ENCODE data around the gene PPP1R11.

Gene PPP1R11

GRCh38 chr6:30071081-30071818 lies 4.3 kb downstream of the PPP1R11 start:
- Histone ChIP-seq H3K4ac (ENCODE audit: low read depth in 1 of 2, low read length in 2 of 2) (no peak overlapping the region), H3K4me1 (ENCODE audit: control insufficient read depth, insufficient read depth, low read depth, low read length) (peaks cover 29% of the 10 kb centered on the region), H3K4me2 (ENCODE audit: low read length, poor library complexity, severe bottlenecking) (peak overlapping the region; percentile 44), H3K4me3 (ENCODE audit: insufficient read depth in 1 of 2, low read depth in 1 of 2, low read length in 2 of 2) (peak overlapping the region; percentile 14 to 62), H2AK5ac (ENCODE audit: low read length, severe bottlenecking) (no peak overlapping the region), H3K14ac (ENCODE audit: low read length in 2 of 2) (peak overlapping the region in 1 of 2 experiments; percentile 7), H3K79me1 (replicated peaks; ENCODE audit: low read length, poor library complexity, severe bottlenecking) (peaks cover 11% of the 10 kb centered on the region), H2BK12ac (ENCODE audit: low read length in 2 of 2) (peak overlapping the region in 1 of 2 experiments; percentile 19), H4K91ac (ENCODE audit: low read length) (no peak overlapping the region), H3K18ac (ENCODE audit: low read depth in 1 of 2, low read length in 2 of 2) (peak overlapping the region in 1 of 2 experiments; percentile 35), H3K23ac (ENCODE audit: low read length in 2 of 2) (no peak overlapping the region), H3K36me3 (ENCODE audit: control insufficient read depth in 1 of 2, insufficient read depth in 2 of 2, low read depth in 1 of 2, low read length in 2 of 2) (peaks cover 13 to 17% of the 10 kb centered on the region in 2 experiments), H2BK5ac (ENCODE audit: low read depth, low read length, poor library complexity, severe bottlenecking) (no peak overlapping the region), H3K9me3 (ENCODE audit: control insufficient read depth, low read length) (no peaks in the 10 kb centered on the region), H4K8ac (ENCODE audit: low read length) (peak overlapping the region; percentile 55), H3K27ac (ENCODE audit: low read length, poor library complexity, severe bottlenecking) (no peak overlapping the region), H2BK120ac (ENCODE audit: low read depth, low read length) (no peak overlapping the region), H3K9ac (ENCODE audit: low read length) (no peak overlapping the region), H2AFZ (ENCODE audit: low read depth, low read length) (peak overlapping the region; percentile 10), H3K27me3 (ENCODE audit: control insufficient read depth in 1 of 2, insufficient read depth in 1 of 2, low read length in 2 of 2) (peaks cover 48 to 61% of the 10 kb centered on the region in 2 experiments), H2BK15ac (ENCODE audit: low read depth, poor library complexity, severe bottlenecking) (no peak overlapping the region)
- DNase-seq = peak; percentile 55
- WGBS = 6% methylated on average over 62 of the region's 68 CpGs

- H3K18ac ChIP-seq (ENCODE audit: low read depth in 1 of 2, low read length in 2 of 2) = no peak overlapping the region
- H3K4me1 ChIP-seq (ENCODE audit: control insufficient read depth, insufficient read depth, low read depth, low read length) = peaks cover 29% of the 10 kb centered on the region
- H3K14ac ChIP-seq (ENCODE audit: low read length in 2 of 2) = no peak overlapping the region
- no peak overlapping the region for H2AK5ac ChIP-seq (ENCODE audit: low read length, severe bottlenecking)
- peaks cover 11% of the 10 kb centered on the region for H3K79me1 ChIP-seq (replicated peaks; ENCODE audit: low read length, poor library complexity, severe bottlenecking)
- no peak overlapping the region for H2BK15ac ChIP-seq (ENCODE audit: low read depth, poor library complexity, severe bottlenecking)
- no peak overlapping the region for H2BK5ac ChIP-seq (ENCODE audit: low read depth, low read length, poor library complexity, severe bottlenecking)
- WGBS = 37% methylated on average over 3 of the region's 3 CpGs
- no peak overlapping the region for H3K4ac ChIP-seq (ENCODE audit: low read depth in 1 of 2, low read length in 2 of 2)
- H3K9ac ChIP-seq (ENCODE audit: low read length) = no peak overlapping the region
- no peak for DNase-seq
- peak overlapping the region; percentile 59 for H4K8ac ChIP-seq (ENCODE audit: low read length)
- no peak overlapping the region for H4K91ac ChIP-seq (ENCODE audit: low read length)
- H2BK12ac ChIP-seq (ENCODE audit: low read length in 2 of 2) = no peak overlapping the region
- H3K9me3 ChIP-seq (ENCODE audit: control insufficient read depth, low read length) = no peaks in the 10 kb centered on the region
- peaks cover 13 to 17% of the 10 kb centered on the region in 2 experiments for H3K36me3 ChIP-seq (ENCODE audit: control insufficient read depth in 1 of 2, insufficient read depth in 2 of 2, low read depth in 1 of 2, low read length in 2 of 2)
- peak overlapping the region in 1 of 2 experiments; percentile 62 for H3K4me3 ChIP-seq (ENCODE audit: insufficient read depth in 1 of 2, low read depth in 1 of 2, low read length in 2 of 2)
- H3K4me2 ChIP-seq (ENCODE audit: low read length, poor library complexity, severe bottlenecking) = no peak overlapping the region
- H2AFZ ChIP-seq (ENCODE audit: low read depth, low read length) = no peak overlapping the region
- H3K23ac ChIP-seq (ENCODE audit: low read length in 2 of 2) = no peak overlapping the region
- H3K27me3 ChIP-seq (ENCODE audit: control insufficient read depth in 1 of 2, insufficient read depth in 1 of 2, low read length in 2 of 2) = peaks cover 54 to 67% of the 10 kb centered on the region in 2 experiments
- no peak overlapping the region for H3K27ac ChIP-seq (ENCODE audit: low read length, poor library complexity, severe bottlenecking)
- H2BK120ac ChIP-seq (ENCODE audit: low read depth, low read length) = no peak overlapping the region
Measured at GRCh38 chr6:30071858-30072257, 4.9 kb downstream of the PPP1R11 start.

DNA sequence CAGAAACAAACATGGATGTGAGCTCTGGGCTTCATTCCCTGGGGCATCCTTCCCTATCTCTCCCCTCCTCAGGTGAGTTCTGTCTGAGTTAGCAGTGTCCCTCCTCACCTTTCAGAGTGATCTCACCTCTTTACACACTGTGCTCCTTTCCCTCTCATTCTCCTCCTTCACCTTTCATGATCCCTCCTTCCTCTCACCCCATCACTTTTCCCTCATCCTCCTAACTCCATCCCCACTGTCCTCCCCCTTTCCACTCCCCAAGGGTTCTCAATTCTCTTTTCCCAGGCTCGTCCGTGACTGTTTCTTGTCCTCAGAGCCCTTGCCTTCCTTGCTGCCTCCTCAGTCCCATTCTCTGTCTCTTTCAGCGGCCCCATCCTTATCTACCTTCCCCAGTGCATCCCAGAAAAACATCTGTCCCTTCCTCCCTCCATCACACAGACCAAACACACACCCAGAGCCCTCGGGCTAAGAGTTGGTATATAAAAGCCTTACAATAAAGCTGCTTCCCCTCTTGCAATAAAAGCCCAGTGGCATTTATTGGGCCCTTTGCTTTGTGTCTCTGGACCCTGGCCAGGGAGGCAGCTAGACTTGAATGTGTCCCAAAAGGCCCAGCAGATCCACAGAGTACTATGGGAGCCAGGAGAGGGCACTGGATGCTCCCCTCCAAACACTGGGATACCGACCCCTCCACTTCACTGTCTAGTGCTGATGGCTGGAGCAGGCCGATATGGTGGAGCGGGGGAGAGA lies 6.7 kb downstream of the PPP1R11 start:
- Histone ChIP-seq H3K23ac (ENCODE audit: low read length in 2 of 2) (no peak overlapping the region), H3K27me3 (ENCODE audit: control insufficient read depth in 1 of 2, insufficient read depth in 1 of 2, low read length in 2 of 2) (peaks cover 72 to 85% of the 10 kb centered on the region in 2 experiments), H3K36me3 (ENCODE audit: control insufficient read depth in 1 of 2, insufficient read depth in 2 of 2, low read depth in 1 of 2, low read length in 2 of 2) (peaks cover 13 to 17% of the 10 kb centered on the region in 2 experiments), H3K79me1 (replicated peaks; ENCODE audit: low read length, poor library complexity, severe bottlenecking) (peaks cover 7% of the 10 kb centered on the region), H2AFZ (ENCODE audit: low read depth, low read length) (no peak overlapping the region), H3K4ac (ENCODE audit: low read depth in 1 of 2, low read length in 2 of 2) (no peak overlapping the region), H4K91ac (ENCODE audit: low read length) (no peak overlapping the region), H4K8ac (ENCODE audit: low read length) (no peak overlapping the region), H3K4me2 (ENCODE audit: low read length, poor library complexity, severe bottlenecking) (no peak overlapping the region), H2BK120ac (ENCODE audit: low read depth, low read length) (no peak overlapping the region), H2BK12ac (ENCODE audit: low read length in 2 of 2) (no peak overlapping the region), H3K9ac (ENCODE audit: low read length) (no peak overlapping the region), H3K9me3 (ENCODE audit: control insufficient read depth, low read length) (no peaks in the 10 kb centered on the region), H3K4me3 (ENCODE audit: insufficient read depth in 1 of 2, low read depth in 1 of 2, low read length in 2 of 2) (no peak overlapping the region), H2BK15ac (ENCODE audit: low read depth, poor library complexity, severe bottlenecking) (no peak overlapping the region), H3K4me1 (ENCODE audit: control insufficient read depth, insufficient read depth, low read depth, low read length) (peaks cover 29% of the 10 kb centered on the region), H3K18ac (ENCODE audit: low read depth in 1 of 2, low read length in 2 of 2) (no peak overlapping the region), H2AK5ac (ENCODE audit: low read length, severe bottlenecking) (no peak overlapping the region), H2BK5ac (ENCODE audit: low read depth, low read length, poor library complexity, severe bottlenecking) (no peak overlapping the region), H3K14ac (ENCODE audit: low read length in 2 of 2) (no peak overlapping the region), H3K27ac (ENCODE audit: low read length, poor library complexity, severe bottlenecking) (no peak overlapping the region)
- no peak for DNase-seq
- WGBS = 49% methylated on average over 5 of the region's 7 CpGs
